Heart left ventricle (tissue), 16 donors: ENCODE measurements around the gene AP3M1. TPM values are rescaled to one million over a fixed set of nuclear protein-coding genes. Genes with fewer than 3 reads are reported as not detected.
"Not testable (repeated sequence)": the region's sequence is repeated elsewhere in the genome, so short reads cannot be mapped to it uniquely, and the experiment has no call there.

ENCODE experiments used
- ATAC-seq, 4 donors: fragments of 200-7000 bp; cut with Tn5 transposase; one replicate each; pipeline ENCODE4 v1.9.1; 2020 to 2022; ENCODE audit warnings: moderate library complexity in 4 of 4, mild to moderate bottlenecking in 3 of 4, moderate number of reproducible peaks in 1 of 4
- DNase-seq, 5 donors: peaks; one replicate each; pipeline ENCODE4 v3.0.0-alpha.2; 2020
- H3K27ac ChIP-seq, 12 donors: fragments of 200-600 bp; sonication (generic) in 4 of 12; one replicate each; pipeline versions ENCODE4 v1.5.0 to v1.8.0; 2016 to 2022; ENCODE audit warnings: mild to moderate bottlenecking in 2 of 12
- H3K27me3 ChIP-seq, 9 donors: fragments of 200-600 bp; sonication (generic) in 2 of 9; one replicate each; pipeline versions ENCODE4 v1.5.1 to v1.8.0; 2016 to 2022; ENCODE audit warnings: mild to moderate bottlenecking in 3 of 9
- H3K36me3 ChIP-seq, 9 donors: fragments of 200-600 bp; sonication (generic) in 2 of 9; one replicate each; pipeline versions ENCODE4 v1.5.0 to v1.8.0; 2018 to 2022; ENCODE audit warnings: mild to moderate bottlenecking in 2 of 9
- H3K4me1 ChIP-seq, 12 donors: fragments of 200-600 bp; sonication (generic) in 4 of 12; one replicate each; pipeline versions ENCODE4 v1.5.0 to v1.8.0; 2016 to 2022; ENCODE audit warnings: mild to moderate bottlenecking in 3 of 12
- H3K4me3 ChIP-seq, 12 donors: fragments of 200-600 bp; sonication (generic) in 4 of 12; one replicate each; pipeline versions ENCODE4 v1.5.0 to v1.8.0; 2017 to 2022; ENCODE audit warnings: mild to moderate bottlenecking in 9 of 12, moderate library complexity in 4 of 12
- H3K9me3 ChIP-seq, 12 donors: fragments of 200-600 bp; sonication (generic) in 4 of 12; one replicate each; pipeline versions ENCODE4 v1.5.0 to v1.8.0; 2016 to 2022; ENCODE audit warnings: mild to moderate bottlenecking in 1 of 12
- POLR2A ChIP-seq, 2 donors: fragments of 450-650 bp; IDR thresholded peaks; one replicate each; pipeline ENCODE4 v1.6.1; 2017; ENCODE audit warnings: antibody characterized with exemption in 2 of 2, mild to moderate bottlenecking in 2 of 2, moderate library complexity in 2 of 2
- WGBS, 4 donors: extraction: QIAGEN DNeasy Blood & Tissue Kit in 2 of 4; methylation state at CpG; one replicate each; pipeline versions ENCODE4 v1.1.5 to v1.1.7; 2013 to 2018; 5-methylcytosine and 5-hydroxymethylcytosine counted together
- intact Hi-C, 10 donors: fragments of 100-400 bp; cut with DNase I; formaldehyde crosslinking; loops; one replicate each; pipeline versions ENCODE4 v1.11.1 to v1.14.2; 2022
- polyA plus RNA-seq, 2 donors: library from polyadenylated mRNA; stranded (reverse); fragments of 200-250 nt; gene quantifications; one replicate each; pipeline ENCODE4 v1.2.3, GENCODE V29; 2013
- total RNA-seq, 9 donors: library from RNA; depleted of rRNA in 2 of 9; stranded (reverse); fragments of >200 nt in 2 of 9; fragmentation: NEBNext Ultra II Directional in 3 of 9; extraction: Animal tissue kit (Norgen Biotek cat#: 25700) in 3 of 9; gene quantifications; one replicate each; pipeline versions ENCODE4 v1.1.0 to v1.2.4, GENCODE V29; 2016 to 2023
- TF ChIP-seq, protein P1 (sequence below), 12 donors: fragments of 200-600 bp; sonication (generic) in 4 of 12; IDR thresholded peaks; one replicate each; pipeline versions ENCODE4 v1.5.0 to v1.8.0; 2018 to 2022; ENCODE audit warnings: antibody characterized with exemption in 12 of 12, mild to moderate bottlenecking in 5 of 12
- donor health status: ischemic (EF 13 %, LVEDD 7.1; RV severe dilation, severe dysfunction).
- donor health status: healthy with polysubstance abuse.
- donor health status: DM: no; HTN: yes; CAD: no.
- donor health status: DM: no; HTN: no; CAD: no.
- donor health status: ischemic (EF 25% LVEDD 6.9; RV normal size, moderate dysfunction).
- donor health status: ischemic (EF 25% LVEDD 5.7; RV mildly dilated, moderate dysfunction).
- donor health status: healthy.
- donor health status: DM: yes; HTN: yes; CAD: no.
- donor health status: ischemic (EF 35%, LVEDD 5.7; RV mildly dilated, moderate dysfunction).
- donor health status: nonischemic (EF 11% LVEDD 7.7; RV severe dilation, severe dysfunction).
- donor health status: DM: yes; HTN: yes; CAD: no.
- donor health status: PGD.
- donor health status: ischemic (EF 29% LVEDD 5.4; RV normal size, mild dysfunction).
- donor health status: nonischemic (EF 23%, LVEDD 6.1; RV moderate dilation, normal function).

AP3M1 gene
- total and polyA plus RNA-seq, 11 donors = 7.8 to 37.0 (median 30.5) TPM

DNA sequence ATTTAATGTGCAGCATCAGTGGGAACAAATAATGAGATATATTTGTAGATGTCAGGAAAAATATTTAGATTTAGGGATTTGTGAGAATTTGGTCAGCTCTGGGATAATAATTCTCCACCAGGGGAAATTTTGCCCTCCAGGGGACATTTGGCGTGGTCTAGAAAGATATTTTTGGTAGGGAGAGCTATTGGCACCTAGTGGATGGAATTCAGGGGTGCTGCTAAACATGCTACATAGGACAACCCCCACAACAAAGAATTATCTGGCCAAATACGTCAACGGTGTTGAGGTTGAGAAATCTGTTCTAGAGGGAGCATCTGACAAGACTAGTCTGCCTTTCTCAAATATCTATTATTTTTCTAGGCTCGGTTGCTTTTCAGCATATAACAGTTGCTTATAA, 2.5 kb upstream of the AP3M1 start:
- Histone ChIP-seq H3K9me3 (no peaks in the 10 kb centered on the region), H3K27ac (peak overlapping the region in 11 of 12 donors; percentile 23 to 95 (median 92)), H3K36me3 (peaks cover 0 to 2% (median 0%) of the 10 kb centered on the region in 9 donors), H3K4me1 (peaks cover 0 to 57% (median 38%) of the 10 kb centered on the region in 12 donors), H3K27me3 (no peaks in the 10 kb centered on the region), H3K4me3 (peak overlapping the region in 8 of 12 donors; percentile 0 to 96 (median 80))
- WGBS, 4 donors = 30 to 43% (median 34%) methylated on average over 4 of the region's 4 CpGs
- intact Hi-C loops = loop anchor here in 4 of 10 donors (10.0 kb wide), 3 partner anchors 82 to 1082 kb away; partner anchors contain the start of gene COMTD1 (in 2 of the 4)
- DNase-seq (no peak), ATAC-seq (peak in 2 of 4 donors; percentile 6 to 14)
- TF ChIP-seq POLR2A (IDR thresholded peaks at IDR 0.05) = no peak
- TF ChIP-seq, protein P1, sequence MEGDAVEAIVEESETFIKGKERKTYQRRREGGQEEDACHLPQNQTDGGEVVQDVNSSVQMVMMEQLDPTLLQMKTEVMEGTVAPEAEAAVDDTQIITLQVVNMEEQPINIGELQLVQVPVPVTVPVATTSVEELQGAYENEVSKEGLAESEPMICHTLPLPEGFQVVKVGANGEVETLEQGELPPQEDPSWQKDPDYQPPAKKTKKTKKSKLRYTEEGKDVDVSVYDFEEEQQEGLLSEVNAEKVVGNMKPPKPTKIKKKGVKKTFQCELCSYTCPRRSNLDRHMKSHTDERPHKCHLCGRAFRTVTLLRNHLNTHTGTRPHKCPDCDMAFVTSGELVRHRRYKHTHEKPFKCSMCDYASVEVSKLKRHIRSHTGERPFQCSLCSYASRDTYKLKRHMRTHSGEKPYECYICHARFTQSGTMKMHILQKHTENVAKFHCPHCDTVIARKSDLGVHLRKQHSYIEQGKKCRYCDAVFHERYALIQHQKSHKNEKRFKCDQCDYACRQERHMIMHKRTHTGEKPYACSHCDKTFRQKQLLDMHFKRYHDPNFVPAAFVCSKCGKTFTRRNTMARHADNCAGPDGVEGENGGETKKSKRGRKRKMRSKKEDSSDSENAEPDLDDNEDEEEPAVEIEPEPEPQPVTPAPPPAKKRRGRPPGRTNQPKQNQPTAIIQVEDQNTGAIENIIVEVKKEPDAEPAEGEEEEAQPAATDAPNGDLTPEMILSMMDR (IDR thresholded peaks at IDR 0.05) = peak in 11 of 12 donors; percentile 25 to 61 (median 43)

GRCh38 chr10:74151879-74152722, 1.5 kb upstream of the AP3M1 start:
- peaks cover 0 to 10% (median 3%) of the 10 kb centered on the region in 9 donors for H3K36me3 ChIP-seq
- 19 to 24% (median 21%) methylated on average over 5 of the region's 5 CpGs for WGBS, 4 donors
- peaks cover 0 to 49% (median 38%) of the 10 kb centered on the region in 12 donors for H3K4me1 ChIP-seq
- H3K27me3 ChIP-seq = no peaks in the 10 kb centered on the region
- H3K9me3 ChIP-seq = no peaks in the 10 kb centered on the region
- TF ChIP-seq, protein P1 (IDR thresholded peaks at IDR 0.05) = no peak
- no peak for TF ChIP-seq POLR2A (IDR thresholded peaks at IDR 0.05)
- ATAC-seq (no peak), DNase-seq (no peak)
- peak overlapping the region; percentile 65 to 96 (median 88) for H3K4me3 ChIP-seq
- intact Hi-C loops = loop anchor here in 4 of 10 donors (1.0 to 10.0 kb wide), 4 partner anchors 24 to 1083 kb away; partner anchors contain the start of gene COMTD1 (in 2 of the 4)
- peak overlapping the region; percentile 85 to 97 (median 92) for H3K27ac ChIP-seq

DNA sequence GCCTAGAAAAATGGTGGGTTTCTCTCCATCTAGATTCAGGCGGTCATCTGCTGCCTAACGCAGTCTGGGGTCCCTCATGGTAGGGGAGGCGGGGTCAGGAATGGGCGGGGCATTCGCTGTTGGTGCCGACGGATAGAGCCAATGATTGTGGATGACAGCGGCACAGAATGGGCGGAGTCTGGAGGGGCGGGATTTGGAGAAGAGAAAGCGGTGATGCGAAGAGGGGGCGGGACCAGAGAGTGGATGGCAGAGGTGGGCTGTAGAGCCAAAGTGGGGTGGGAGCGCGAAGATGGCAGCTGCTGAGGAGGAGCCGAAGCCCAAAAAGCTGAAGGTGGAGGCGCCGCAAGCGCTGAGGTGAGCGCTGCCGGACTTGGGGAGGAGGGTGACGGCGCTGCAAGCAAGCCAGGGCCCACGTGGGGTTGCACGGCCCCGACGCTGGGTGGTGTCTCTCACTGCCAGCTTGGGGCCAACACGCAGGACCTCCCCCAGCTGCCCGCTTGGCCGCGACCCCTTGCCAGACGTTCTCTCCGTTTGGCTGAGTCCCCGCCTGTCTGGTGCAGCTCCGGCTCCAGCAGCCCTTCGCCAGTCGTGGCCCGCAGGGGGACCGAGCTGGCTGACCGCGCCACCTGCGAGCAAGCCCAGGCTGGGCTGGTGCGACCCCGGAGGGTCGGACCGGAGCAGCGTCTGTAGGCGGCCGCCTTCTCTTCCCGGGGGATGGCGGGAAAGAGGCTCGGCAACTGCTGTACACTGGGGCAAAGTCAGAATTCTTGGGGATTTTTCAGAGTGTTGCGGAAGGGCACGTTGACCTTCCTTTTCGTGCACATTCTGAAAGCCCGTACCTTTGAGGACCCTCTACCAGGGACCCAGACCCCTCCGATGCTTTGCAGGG, 606 bp upstream of the AP3M1 start, which contains the start of gene ADK:
Gene ADK, plus strand, starts transcription at position 232 of the 889 bp plus-strand sequence. Its CDS starts 58 bp downstream, at position 290.
- peak; percentile 95 to 98 (median 98) for ATAC-seq
- intact Hi-C loops = loop anchor here in 4 of 10 donors (1.0 to 10.0 kb wide), 4 partner anchors 25 to 1084 kb away; partner anchors contain the start of gene COMTD1 (in 2 of the 4)
- Histone ChIP-seq H3K9me3 (no peaks in the 10 kb centered on the region), H3K4me1 (peaks cover 0 to 42% (median 31%) of the 10 kb centered on the region in 12 donors), H3K27ac (peak within 1 kb of the TSS; percentile 85 to 97 (median 92)), H3K4me3 (peak within 1 kb of the TSS; percentile 65 to 96 (median 88)), H3K27me3 (no peaks in the 10 kb centered on the region), H3K36me3 (peaks cover 0 to 17% (median 6%) of the 10 kb centered on the region in 9 donors)
- WGBS, 4 donors = 0 to 1% (median 0%) methylated on average over 47 to 57 of the region's 57 CpGs
- DNase-seq = peak; percentile 99 to 100 (median 100)
- TF ChIP-seq, protein P1 (IDR thresholded peaks at IDR 0.05) = peak in 6 of 12 donors; percentile 10 to 62 (median 30)
- TF ChIP-seq POLR2A (IDR thresholded peaks at IDR 0.05) = peak; percentile 67 to 93

- WGBS, 4 donors = 94 to 98% (median 96%) methylated on average over 10 of the region's 10 CpGs
- H3K27me3 ChIP-seq, DNase-seq, intact Hi-C loops, H3K9me3 ChIP-seq, H3K4me3 ChIP-seq, ATAC-seq: not testable (repeated sequence)
- peaks cover 0 to 46% (median 28%) of the 10 kb centered on the region in 12 donors for H3K4me1 ChIP-seq
- peak overlapping the region in 1 of 12 donors; percentile 22 for H3K27ac ChIP-seq
- peaks cover 0 to 24% (median 8%) of the 10 kb centered on the region in 9 donors for H3K36me3 ChIP-seq
Observed at GRCh38 chr10:74146980-74147379, 3.6 kb downstream of the AP3M1 start.
